K562 (cell line): ENCODE data around the gene ALDH3B2. TPM values are rescaled to one million over a fixed set of nuclear protein-coding genes. Genes with fewer than 3 reads are reported as not detected.

Experiments
- ATF1 ChIP-seq, 2 experiments: fragments of 450-650 bp in 1 of 2; IDR thresholded peaks; 2 replicates each; pipeline ENCODE4 v1.6.1; 2016; ENCODE audit warnings: missing compliant biosample characterization in 1 of 2, missing genetic modification characterization in 1 of 2
- ATF7 ChIP-seq: fragments of 450-650 bp; IDR thresholded peaks from 2 replicates; pipeline ENCODE4 v1.7.1; 2014; ENCODE audit warnings: mild to moderate bottlenecking, moderate library complexity
- CHD1 ChIP-seq: fragments of 200-600 bp; sonication (generic); IDR thresholded peaks from one replicate; pipeline ENCODE4 v1.6.1; 2012; ENCODE audit warnings: mild to moderate bottlenecking, moderate library complexity, low read length, inconsistent platforms
- ETS2 ChIP-seq: IDR thresholded peaks from 2 replicates; pipeline ENCODE4 v1.6.1; 2016; ENCODE audit warnings: borderline replicate concordance, missing genetic modification characterization, mild to moderate bottlenecking, moderate library complexity, missing compliant biosample characterization; ENCODE audit not compliant: poor library complexity, severe bottlenecking
- HDAC3 ChIP-seq: fragments of 450-650 bp; IDR thresholded peaks from 2 replicates; pipeline ENCODE4 v1.6.1; 2018; ENCODE audit warnings: borderline replicate concordance, mild to moderate bottlenecking, moderate library complexity; ENCODE audit not compliant: partially characterized antibody
- IRF2 ChIP-seq: sonication (generic); formaldehyde crosslinking; IDR thresholded peaks from 2 replicates; pipeline ENCODE4 v1.8.1; 2022; ENCODE audit warnings: mild to moderate bottlenecking, missing genetic modification reagents
- ZFP30 ChIP-seq: fragments of 250-450 bp; sonication (Bioruptor Pico); IDR thresholded peaks from 2 replicates; pipeline ENCODE4 v1.8.0; 2022; ENCODE audit warnings: moderate library complexity, mild to moderate bottlenecking, inconsistent platforms, borderline replicate concordance
- ZKSCAN8 ChIP-seq: fragments of 200-800 bp; sonication (Bioruptor generic); IDR thresholded peaks from 2 replicates; pipeline ENCODE4 v1.6.1; 2016; ENCODE audit warnings: missing genetic modification characterization, missing compliant biosample characterization
- ZNF197 ChIP-seq: fragments of 200-800 bp; sonication (Bioruptor generic); IDR thresholded peaks from 2 replicates; pipeline ENCODE4 v1.6.1; 2016; ENCODE audit warnings: low read depth, missing genetic modification characterization, missing compliant biosample characterization
- ZNF766 ChIP-seq: fragments of 200-800 bp; sonication (Bioruptor generic); conservative IDR thresholded peaks from 2 replicates; pipeline ENCODE4 v1.6.1; 2016; ENCODE audit warnings: missing genetic modification characterization, missing compliant biosample characterization
- polyA plus RNA-seq, 8 experiments: library from polyadenylated mRNA; depleted of rRNA in 4 of 8; stranded (reverse) in 5 of 8; unstranded in 3 of 8; fragments of >200 nt; fragmentation: Nextera tagmentation in 2 of 8; fragmentation: Illumina TruSeq in 1 of 8; extraction: Ambion mirVana in 2 of 8; extraction: Trizol in 1 of 8; gene quantifications; 2 replicates each; pipeline versions ENCODE4 v1.2.1 to v1.2.3, GENCODE V29; 2011 to 2014; ENCODE audit warnings: inconsistent platforms in 1 of 8, missing spikeins in 1 of 8
- total RNA-seq, 7 experiments: library from RNA; depleted of rRNA in 6 of 7; stranded (reverse); fragments of >200 nt in 6 of 7; fragmentation: Illumina TruSeq in 2 of 7; extraction: Trizol in 2 of 7; gene quantifications; 2 replicates each; pipeline versions ENCODE4 v1.2.1 to v1.2.3, GENCODE V29; 2011 to 2021; ENCODE audit warnings: low replicate concordance in 1 of 7
- TF ChIP-seq, protein P1 (sequence below): sonication (generic); formaldehyde crosslinking; IDR thresholded peaks from 2 replicates; pipeline ENCODE4 v1.8.0; 2022; ENCODE audit warnings: mild to moderate bottlenecking, missing genetic modification reagents
- TF ChIP-seq, protein P2 (sequence below): fragments of 450-650 bp; IDR thresholded peaks from 2 replicates; pipeline ENCODE4 v1.6.1; 2016; ENCODE audit warnings: missing biosample characterization, missing genetic modification characterization
- TF ChIP-seq, protein P3 (sequence below), 2 experiments: fragments of 200-800 bp in 1 of 2; sonication (Bioruptor generic) in 1 of 2; sonication (generic) in 1 of 2; formaldehyde crosslinking in 1 of 2; IDR thresholded peaks in 1 of 2; conservative IDR thresholded peaks in 1 of 2; 2 replicates each; pipeline versions ENCODE4 v1.5.0 to v1.6.1; 2016 to 2020; ENCODE audit warnings: missing compliant biosample characterization in 1 of 2, missing genetic modification characterization in 1 of 2, missing genetic modification reagents in 1 of 2
- TF ChIP-seq, protein P4 (sequence below): sonication (generic); formaldehyde crosslinking; IDR thresholded peaks from 2 replicates; pipeline ENCODE4 v1.8.1; 2023; ENCODE audit warnings: mild to moderate bottlenecking, missing genetic modification reagents
- TF ChIP-seq, protein P5 (sequence below): fragments of 250-450 bp; sonication (Bioruptor Pico); IDR thresholded peaks from 2 replicates; pipeline ENCODE4 v1.4.0; 2020
- TF ChIP-seq, protein P6 (sequence below): fragments of 250-450 bp; sonication (Bioruptor Pico); IDR thresholded peaks from 2 replicates; pipeline ENCODE4 v1.8.0; 2021; ENCODE audit warnings: borderline replicate concordance, mild to moderate bottlenecking, moderate library complexity; ENCODE audit not compliant: poor library complexity, severe bottlenecking

Gene ALDH3B2
- total and polyA plus RNA-seq, 9 of the 15 experiments (the other 6 are each of a cell fraction or from before 2014, with no cell fraction given): not detected

DNA sequence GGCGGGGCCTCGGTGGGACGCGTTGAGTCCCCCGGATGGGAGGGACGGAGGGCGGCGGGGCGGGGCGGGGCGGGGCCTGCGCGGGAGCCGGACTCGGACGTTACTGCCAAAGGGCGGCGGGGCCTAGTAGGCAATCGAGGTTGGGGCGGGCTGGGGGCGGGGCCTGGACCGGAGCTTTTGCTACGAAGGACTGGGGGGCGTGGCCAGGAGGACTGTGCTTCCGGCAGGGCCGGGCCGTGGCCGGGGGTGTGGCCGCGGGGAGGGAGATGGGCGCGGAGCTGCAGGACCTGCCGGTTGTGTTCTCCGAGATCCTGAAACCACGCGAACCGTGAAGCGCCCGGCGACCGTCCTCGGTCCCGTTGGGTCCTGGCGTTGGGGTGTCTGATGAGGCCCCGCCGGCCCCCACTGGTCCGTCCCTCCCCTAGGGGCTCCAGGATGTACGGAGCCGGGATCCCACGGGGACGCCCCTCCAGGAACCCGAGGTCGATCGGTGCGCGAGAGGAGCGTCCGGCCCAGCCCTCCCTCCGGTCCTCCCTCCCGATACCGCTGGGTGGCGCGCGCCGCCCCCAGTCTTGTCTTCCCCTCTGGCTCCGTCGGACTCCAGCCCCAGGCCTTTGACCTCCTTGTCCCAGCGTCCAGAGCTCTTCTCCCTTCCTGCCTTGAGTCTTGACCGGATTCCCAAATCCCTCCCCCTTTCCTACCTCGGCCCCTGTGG is 44.0 kb downstream of the ALDH3B2 start (continued):
- TF ChIP-seq HDAC3: no peak
- TF ChIP-seq ZKSCAN8 (CRISPR knock-in tag): no peak
- TF ChIP-seq, protein P1, sequence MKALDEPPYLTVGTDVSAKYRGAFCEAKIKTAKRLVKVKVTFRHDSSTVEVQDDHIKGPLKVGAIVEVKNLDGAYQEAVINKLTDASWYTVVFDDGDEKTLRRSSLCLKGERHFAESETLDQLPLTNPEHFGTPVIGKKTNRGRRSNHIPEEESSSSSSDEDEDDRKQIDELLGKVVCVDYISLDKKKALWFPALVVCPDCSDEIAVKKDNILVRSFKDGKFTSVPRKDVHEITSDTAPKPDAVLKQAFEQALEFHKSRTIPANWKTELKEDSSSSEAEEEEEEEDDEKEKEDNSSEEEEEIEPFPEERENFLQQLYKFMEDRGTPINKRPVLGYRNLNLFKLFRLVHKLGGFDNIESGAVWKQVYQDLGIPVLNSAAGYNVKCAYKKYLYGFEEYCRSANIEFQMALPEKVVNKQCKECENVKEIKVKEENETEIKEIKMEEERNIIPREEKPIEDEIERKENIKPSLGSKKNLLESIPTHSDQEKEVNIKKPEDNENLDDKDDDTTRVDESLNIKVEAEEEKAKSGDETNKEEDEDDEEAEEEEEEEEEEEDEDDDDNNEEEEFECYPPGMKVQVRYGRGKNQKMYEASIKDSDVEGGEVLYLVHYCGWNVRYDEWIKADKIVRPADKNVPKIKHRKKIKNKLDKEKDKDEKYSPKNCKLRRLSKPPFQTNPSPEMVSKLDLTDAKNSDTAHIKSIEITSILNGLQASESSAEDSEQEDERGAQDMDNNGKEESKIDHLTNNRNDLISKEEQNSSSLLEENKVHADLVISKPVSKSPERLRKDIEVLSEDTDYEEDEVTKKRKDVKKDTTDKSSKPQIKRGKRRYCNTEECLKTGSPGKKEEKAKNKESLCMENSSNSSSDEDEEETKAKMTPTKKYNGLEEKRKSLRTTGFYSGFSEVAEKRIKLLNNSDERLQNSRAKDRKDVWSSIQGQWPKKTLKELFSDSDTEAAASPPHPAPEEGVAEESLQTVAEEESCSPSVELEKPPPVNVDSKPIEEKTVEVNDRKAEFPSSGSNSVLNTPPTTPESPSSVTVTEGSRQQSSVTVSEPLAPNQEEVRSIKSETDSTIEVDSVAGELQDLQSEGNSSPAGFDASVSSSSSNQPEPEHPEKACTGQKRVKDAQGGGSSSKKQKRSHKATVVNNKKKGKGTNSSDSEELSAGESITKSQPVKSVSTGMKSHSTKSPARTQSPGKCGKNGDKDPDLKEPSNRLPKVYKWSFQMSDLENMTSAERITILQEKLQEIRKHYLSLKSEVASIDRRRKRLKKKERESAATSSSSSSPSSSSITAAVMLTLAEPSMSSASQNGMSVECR (CRISPR knock-in tag): peak; percentile 80
- TF ChIP-seq ZFP30: no peak
- TF ChIP-seq, protein P2, sequence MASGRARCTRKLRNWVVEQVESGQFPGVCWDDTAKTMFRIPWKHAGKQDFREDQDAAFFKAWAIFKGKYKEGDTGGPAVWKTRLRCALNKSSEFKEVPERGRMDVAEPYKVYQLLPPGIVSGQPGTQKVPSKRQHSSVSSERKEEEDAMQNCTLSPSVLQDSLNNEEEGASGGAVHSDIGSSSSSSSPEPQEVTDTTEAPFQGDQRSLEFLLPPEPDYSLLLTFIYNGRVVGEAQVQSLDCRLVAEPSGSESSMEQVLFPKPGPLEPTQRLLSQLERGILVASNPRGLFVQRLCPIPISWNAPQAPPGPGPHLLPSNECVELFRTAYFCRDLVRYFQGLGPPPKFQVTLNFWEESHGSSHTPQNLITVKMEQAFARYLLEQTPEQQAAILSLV: no peak
- TF ChIP-seq ZNF197 (CRISPR knock-in tag): no peak
- no peak for TF ChIP-seq CHD1
- TF ChIP-seq, protein P3, sequence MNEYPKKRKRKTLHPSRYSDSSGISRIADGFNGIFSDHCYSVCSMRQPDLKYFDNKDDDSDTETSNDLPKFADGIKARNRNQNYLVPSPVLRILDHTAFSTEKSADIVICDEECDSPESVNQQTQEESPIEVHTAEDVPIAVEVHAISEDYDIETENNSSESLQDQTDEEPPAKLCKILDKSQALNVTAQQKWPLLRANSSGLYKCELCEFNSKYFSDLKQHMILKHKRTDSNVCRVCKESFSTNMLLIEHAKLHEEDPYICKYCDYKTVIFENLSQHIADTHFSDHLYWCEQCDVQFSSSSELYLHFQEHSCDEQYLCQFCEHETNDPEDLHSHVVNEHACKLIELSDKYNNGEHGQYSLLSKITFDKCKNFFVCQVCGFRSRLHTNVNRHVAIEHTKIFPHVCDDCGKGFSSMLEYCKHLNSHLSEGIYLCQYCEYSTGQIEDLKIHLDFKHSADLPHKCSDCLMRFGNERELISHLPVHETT (CRISPR knock-in tag; conservative IDR thresholded peaks at IDR 0.05 in 1 of 2, IDR thresholded peaks at IDR 0.05 in 1 of 2): peak in 1 of 2 experiments; percentile 90; a peak in 2 of 4 replicates
- TF ChIP-seq, protein P4, sequence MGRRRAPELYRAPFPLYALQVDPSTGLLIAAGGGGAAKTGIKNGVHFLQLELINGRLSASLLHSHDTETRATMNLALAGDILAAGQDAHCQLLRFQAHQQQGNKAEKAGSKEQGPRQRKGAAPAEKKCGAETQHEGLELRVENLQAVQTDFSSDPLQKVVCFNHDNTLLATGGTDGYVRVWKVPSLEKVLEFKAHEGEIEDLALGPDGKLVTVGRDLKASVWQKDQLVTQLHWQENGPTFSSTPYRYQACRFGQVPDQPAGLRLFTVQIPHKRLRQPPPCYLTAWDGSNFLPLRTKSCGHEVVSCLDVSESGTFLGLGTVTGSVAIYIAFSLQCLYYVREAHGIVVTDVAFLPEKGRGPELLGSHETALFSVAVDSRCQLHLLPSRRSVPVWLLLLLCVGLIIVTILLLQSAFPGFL (CRISPR knock-in tag): no peak
- TF ChIP-seq IRF2 (CRISPR knock-in tag): no peak
- no peak for TF ChIP-seq ZNF766 (CRISPR knock-in tag)
- TF ChIP-seq ETS2: no peak
- TF ChIP-seq, protein P5, sequence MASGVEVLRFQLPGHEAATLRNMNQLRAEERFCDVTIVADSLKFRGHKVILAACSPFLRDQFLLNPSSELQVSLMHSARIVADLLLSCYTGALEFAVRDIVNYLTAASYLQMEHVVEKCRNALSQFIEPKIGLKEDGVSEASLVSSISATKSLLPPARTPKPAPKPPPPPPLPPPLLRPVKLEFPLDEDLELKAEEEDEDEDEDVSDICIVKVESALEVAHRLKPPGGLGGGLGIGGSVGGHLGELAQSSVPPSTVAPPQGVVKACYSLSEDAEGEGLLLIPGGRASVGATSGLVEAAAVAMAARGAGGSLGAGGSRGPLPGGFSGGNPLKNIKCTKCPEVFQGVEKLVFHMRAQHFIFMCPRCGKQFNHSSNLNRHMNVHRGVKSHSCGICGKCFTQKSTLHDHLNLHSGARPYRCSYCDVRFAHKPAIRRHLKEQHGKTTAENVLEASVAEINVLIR (CRISPR knock-in tag): no peak
- TF ChIP-seq ATF7: peak; percentile 79
- no peak for TF ChIP-seq ATF1 (CRISPR knock-in tag; IDR thresholded peaks at IDR 0.05)
- TF ChIP-seq ATF1 (tag; IDR thresholded peaks at IDR 0.05): peak; percentile 69; the same call in 1 of the 2 replicates
- TF ChIP-seq, protein P6, sequence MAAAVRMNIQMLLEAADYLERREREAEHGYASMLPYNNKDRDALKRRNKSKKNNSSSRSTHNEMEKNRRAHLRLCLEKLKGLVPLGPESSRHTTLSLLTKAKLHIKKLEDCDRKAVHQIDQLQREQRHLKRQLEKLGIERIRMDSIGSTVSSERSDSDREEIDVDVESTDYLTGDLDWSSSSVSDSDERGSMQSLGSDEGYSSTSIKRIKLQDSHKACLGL: no peak
